Medulla oblongata (tissue), 1 donor: ENCODE measurements around the gene SLC16A7.

Source experiments
- DNase-seq: peaks from one replicate; pipeline ENCODE4 v3.0.0-alpha.2; 2015; ENCODE audit errors: extremely low spot score

The SLC16A7 gene

DNA sequence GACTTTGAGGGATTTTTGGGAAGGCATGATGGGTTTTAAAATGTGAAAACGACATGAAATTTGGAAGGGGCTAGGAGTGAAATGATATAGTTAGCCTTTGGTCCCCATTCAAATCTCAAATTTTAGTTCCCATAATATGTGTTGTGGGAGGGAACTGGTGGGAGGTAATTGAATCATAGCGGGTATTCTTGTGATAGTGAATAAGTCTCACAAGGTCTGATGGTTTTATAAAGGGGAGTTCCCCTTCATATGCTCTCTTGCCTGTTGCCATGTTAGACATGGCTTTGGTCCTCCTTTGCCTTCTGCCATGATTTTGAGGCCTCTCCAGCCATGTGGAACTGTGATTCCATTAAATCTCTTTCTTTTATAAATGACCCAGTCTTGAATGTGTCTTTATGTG lies 72.8 kb downstream of the SLC16A7 start:
- no peak for DNase-seq

DNA sequence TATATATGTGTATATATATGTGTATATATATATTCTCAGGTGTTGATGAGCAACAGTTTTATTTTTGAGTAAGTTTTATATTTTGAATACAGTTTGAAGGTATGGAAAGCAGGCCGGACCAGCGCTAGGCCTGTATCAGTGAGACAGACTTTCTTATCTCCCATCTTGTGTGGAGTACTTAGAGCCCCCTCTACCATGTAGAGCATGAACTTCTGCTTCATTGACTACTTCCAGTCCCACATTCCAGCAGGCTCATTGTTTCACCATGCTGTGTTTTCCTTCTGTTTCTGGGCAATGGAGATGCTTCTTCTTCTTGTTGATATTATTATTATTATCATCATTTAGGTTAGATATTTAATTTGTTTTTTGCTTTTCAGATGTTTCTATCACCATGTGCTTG lies 76.4 kb downstream of the SLC16A7 start:
- no peak for DNase-seq

DNA sequence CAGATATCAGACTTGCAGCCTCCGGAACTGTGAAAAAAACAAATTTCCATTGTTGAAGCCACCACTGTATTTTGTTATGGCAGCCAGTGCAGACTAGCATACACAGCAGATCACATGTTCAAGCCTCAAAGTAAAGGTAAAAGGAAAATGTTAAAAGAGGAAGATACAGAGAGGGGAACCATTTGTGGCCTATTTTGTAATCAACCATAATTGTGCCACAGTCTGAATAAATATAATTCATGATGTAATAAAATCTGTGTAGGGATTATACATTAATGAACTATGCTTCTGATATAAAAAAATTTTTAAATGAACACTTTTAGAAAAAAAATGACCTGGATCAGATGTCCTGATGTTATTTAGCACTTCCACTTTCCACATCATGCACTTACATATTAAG lies 79.6 kb downstream of the SLC16A7 start:
- no peak for DNase-seq

DNA sequence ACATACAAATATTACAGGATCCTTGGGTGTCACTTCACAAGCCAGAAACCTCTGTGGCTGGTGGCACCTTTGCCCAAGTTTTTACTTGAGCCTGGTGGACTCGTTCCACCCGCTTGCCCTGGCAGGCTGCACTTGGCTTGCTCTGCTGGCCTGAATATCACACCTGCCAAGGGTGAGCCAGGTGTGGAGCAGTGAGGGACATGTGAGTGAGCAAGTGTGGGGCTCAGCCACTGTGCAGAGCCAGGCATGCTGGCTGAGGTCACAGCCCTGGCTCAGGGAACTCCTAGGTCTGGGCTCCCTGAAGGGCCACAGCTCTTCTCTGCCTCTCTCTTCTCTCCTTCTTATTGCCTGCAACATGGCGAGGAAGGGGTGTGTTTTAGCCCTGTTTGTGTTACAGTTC lies 82.0 kb downstream of the SLC16A7 start:
- DNase-seq = no peak

DNA sequence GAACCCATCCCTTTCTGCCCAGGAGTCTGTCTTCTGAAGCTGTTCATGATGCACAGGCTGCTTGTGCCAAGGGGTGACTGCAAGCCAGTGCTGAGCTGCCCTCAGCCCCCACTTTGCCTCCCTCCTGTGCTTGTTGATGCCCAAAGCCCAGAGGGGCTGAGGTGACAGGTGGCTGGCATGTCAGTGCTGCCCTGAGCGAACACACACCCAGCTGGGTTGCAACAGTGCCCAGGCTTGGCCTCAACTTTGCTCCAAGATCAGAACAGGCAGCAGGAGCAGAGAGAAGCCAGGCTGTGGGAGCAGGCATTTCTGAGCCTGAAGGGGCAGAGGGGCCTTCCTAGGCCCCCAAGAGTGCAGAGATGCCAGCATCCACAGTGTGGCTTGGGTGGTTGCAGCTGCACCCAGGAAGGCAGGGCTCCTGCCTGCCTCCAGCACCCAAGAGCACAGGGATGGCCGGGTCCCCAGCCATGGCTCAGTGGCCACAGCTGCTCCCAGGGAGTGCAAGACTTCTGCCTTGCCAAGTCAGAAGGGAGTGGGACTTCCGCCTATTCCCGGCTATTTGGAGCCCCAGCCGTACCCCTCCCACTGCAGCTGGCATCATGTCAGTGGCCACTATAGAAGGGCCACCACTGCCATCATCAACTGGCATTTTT lies 83.1 kb downstream of the SLC16A7 start:
- DNase-seq = no peak

DNA sequence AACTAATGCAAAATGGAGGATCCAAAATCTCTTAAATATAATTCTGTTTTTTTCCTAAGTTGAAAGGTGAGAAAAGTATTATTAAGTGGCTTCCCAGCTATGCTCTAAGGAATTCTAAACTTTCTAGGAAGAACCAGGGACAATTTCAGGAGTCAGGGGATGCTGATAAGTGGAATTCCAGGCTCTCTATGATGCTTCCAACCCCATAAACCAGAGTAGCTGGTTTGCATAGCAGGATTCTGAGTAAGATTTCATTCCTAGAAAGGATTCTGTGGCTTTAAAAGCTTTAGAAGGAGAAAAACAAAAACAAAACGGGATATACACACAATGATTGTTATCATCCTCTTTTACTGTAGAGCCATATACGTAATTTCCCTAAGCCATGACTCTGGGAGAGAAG lies 93.9 kb downstream of the SLC16A7 start:
- DNase-seq = no peak

DNA sequence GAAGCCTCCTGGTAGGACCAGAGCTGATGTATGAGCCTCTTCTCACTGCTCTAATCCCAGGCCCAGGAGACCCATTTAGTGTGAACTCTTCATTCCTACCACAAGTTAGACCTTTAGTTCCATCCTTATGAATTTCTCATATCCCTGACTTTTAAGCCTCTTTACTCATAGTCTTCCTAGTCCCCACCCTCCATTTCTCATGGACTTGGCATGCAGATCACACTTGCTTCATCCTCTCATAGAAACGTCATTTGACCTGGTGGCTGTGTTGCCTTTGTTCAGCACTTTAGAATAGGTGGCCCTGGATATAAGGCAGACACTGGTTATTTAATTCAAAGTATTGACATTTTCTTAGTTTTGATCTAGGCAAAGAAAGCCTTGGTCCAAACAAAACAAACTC lies 99.5 kb downstream of the SLC16A7 start:
- no peak for DNase-seq

DNA sequence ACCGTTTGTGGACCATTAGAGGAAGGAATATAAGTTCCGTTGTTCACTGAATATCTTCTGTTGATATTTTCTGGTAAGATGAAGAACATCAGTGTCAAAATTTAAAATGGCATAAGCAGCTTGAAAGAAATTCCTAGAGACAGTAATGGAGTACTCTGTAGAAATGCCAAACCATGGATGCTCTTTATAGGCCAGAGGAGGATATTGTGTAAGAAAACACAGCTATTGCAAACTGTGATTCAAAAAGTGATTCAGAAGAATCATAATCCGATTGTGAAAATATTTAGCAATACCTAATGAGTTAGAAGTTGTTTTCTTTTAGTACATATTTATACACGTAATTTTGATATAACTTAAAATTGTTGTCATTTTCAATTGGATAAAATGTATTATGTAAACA lies 102.8 kb downstream of the SLC16A7 start:
- DNase-seq = no peak

DNA sequence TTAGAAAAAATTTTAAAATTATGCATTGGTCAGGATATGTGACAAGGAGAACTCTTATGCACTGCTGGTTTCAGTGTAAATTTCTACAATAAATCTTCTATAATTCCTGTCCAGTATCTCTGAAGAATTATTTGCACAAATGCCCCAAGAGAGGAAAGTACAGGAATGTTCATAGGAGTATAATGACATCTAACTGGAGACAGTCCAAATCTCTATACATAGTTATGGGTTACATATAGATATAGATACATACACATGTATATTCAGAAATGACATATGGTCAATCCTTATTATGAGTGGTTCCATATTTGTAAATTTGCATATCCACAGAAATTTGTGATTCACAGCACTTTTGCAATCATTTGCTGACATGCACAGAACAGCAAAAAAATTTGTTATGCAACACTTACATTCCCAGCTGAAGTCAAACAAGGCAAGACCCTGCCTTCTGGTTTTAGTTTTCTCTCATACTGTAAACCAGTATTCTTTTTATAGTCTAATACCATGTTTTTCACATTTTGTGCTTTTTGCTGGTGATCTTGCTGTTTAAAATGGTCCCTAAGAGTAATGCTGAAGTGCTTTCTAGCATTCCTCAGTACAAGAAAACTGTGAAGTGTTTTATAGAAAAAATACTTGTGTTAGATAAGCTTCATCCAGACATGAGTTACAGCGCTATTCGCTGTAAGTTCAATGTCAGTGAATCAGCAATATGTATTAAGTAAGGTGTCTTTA lies 103.8 kb downstream of the SLC16A7 start:
- DNase-seq = no peak

DNA sequence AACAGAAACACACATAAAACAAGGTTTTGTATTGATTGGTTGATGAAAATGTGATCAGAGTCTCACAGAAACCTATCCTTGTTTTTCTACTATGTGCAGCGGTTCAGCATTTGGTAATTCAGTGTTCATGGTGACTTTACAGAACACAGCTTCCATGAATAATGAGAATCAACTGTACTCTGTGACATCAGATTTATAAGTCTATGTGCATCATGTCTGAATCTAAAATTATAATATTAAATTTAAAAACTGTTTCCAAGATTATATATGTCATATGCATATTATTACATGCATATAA lies 104.3 kb downstream of the SLC16A7 start:
- no peak for DNase-seq

DNA sequence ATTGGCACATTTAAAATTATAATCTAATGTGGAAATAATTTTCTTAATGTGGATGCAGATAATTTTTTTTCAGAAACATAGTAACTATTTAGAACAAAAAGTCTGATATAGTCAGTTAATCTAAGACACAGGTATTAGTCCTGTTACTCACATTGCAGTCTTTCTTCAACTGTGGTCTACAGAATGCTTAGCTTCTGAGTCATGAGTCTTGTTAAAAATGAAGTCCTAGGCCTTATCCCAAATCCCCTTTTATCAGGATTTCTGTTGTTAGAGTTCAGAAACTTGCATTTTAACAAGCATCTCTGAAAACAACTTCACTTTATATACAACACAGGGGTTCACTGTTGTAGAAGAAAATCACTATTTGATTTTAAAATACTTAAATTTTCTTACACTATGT lies 112.2 kb downstream of the SLC16A7 start:
- DNase-seq = no peak

DNA sequence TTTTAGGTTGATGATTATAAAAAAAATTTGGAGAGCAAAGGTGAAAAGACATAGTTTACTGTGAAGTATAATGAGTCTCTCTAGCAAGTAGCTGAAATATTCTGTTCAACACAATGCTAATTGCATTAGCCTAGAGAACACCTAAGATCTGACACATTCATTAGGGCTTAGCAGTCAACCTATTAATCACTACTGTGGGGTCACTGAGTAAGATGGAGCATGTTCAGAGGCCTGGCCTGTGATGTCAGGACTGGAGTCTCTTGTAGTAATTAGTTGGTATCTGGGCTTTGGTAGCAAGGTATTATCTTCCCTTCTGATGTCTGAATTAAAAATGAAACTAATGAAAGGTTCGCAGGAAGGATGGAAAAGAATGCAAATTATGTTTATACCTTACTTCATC lies 112.7 kb downstream of the SLC16A7 start:
- no peak for DNase-seq

DNA sequence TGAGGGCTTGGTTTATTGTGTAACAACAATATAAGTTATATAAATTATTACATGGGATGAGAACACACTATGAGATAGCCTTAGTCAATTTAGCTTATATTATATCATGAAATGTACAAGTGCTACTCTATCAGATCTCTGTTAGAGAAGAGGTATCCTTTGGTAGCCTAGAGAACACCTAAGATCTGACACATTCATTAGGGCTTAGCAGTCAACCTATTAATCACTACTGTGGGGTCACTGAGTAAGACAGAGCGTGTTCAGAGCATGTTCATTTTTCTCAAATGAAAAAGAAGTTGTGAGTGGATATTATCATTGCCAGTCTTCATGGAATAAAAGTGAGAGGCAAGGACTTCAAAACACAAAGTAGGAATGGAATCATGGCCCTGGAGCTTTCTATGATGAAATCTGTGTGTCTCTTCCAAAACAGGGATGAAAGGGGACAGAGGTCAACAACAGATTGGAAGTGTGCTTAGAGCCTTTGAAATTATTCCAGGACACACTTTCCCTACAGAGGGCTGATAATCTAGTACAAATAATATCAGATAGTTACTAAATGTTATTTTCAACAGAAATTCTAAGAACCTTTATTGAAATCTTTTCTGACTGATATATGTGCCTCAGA lies 114.3 kb downstream of the SLC16A7 start:
- DNase-seq = no peak

DNA sequence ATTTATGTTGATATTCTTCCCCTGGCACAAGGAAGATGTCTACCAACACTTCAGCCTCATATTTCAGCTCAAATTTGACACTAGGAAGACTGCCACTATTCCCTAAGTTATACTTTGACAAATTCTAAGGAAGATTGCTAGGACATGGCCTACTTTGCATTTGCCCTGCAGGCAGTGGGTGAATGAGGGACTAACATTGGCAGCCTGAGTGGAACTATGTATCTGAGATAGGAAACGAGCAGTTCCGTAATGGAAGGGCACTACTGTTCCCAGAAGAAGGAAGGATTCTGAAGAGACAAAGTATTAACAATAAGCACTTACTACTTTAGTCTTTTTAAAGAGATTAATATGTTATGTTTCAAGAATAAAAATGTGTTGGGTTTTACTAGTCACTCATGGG lies 115.1 kb downstream of the SLC16A7 start:
- DNase-seq = no peak

DNA sequence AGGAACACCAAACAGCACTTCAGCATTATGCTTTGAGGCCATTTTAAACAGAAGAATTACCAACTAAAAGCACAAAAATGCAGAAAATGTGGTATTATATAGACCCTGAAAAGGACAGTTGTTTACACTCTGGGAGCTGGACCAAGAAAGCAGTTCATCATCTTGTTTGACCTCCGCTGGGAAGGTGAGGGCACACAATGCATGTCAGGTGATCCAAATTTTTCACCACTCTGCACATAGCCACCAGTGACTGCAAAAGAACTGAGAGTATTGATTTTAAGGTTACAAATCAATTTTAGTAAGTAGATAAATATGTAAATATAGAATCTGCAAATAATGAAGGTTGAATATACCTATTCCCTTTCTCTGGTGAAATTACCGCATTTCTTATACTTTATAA lies 119.6 kb downstream of the SLC16A7 start:
- DNase-seq = no peak

DNA sequence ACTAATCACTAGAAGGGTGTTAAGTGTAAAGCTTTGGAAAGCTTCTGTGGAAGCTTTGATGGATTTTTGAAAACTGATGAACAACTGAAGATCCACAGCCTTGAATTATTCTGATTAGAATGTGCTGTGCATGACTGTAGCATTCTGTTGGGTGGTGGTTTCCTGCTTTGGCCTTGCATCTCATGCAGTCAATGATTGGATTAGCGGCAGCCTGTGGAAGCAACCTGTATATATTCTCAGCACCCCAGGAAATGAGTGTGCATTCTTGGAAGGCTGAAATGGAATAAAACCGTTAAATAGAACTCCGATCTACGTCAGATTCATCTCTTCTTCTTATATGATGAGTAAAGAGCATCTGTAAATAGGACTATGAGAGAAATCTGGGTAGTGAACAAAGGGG lies 120.2 kb downstream of the SLC16A7 start:
- no peak for DNase-seq

DNA sequence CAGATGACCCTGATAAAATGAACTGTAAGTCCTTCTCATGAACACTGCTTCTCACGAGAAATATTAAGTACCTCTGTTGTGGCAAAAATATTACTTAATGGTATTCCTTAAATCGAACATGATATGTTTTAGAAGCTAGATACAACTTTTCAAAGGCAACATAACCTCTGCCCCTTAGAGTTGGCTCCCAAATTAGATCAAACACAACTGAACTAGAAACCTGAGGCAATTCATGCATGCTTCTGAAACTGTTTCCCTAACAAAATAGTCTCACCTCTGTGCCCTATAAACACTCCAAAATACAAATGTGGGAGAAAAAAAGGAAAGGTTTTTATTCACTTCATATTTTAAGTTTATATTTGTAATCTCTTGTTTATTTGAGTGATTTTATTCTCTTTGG lies 121.6 kb downstream of the SLC16A7 start:
- DNase-seq = no peak

DNA sequence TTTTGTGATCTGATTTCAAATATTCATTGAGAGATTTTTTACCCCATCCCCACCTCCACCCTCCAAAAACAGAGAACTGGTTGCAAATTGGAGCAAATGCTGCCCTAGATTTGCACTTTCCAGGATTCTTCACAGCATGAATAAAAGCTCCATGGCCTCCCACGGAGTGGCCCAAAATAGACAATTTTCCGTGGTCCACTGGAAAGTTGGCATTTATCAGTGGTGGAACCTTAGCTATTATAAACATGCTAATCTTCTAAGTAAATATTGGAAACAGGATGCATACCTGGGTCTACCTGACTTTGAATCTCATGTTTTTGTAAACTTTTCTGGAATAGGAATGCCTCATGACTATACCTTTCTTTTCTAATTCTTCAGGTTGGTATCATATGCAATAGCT lies 123.9 kb downstream of the SLC16A7 start:
- no peak for DNase-seq

DNA sequence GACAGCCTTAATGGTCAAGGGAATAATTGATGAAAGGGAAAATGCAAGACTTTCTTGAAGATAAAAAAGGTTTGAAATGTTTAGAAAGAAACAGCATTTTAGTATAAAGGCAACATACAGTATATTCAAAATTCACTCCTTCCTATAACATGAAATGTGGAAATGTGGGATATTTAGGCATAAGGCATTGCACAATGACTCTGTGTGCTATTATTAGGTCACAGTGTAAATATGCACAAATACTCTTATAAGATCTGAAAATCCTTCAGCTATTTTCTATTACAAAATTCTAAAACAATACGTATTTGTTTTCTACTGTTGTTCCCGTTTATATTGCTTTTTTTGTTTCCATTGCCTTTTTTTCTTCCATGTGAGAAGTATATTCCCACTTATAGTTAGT lies 127.7 kb downstream of the SLC16A7 start:
- no peak for DNase-seq

DNA sequence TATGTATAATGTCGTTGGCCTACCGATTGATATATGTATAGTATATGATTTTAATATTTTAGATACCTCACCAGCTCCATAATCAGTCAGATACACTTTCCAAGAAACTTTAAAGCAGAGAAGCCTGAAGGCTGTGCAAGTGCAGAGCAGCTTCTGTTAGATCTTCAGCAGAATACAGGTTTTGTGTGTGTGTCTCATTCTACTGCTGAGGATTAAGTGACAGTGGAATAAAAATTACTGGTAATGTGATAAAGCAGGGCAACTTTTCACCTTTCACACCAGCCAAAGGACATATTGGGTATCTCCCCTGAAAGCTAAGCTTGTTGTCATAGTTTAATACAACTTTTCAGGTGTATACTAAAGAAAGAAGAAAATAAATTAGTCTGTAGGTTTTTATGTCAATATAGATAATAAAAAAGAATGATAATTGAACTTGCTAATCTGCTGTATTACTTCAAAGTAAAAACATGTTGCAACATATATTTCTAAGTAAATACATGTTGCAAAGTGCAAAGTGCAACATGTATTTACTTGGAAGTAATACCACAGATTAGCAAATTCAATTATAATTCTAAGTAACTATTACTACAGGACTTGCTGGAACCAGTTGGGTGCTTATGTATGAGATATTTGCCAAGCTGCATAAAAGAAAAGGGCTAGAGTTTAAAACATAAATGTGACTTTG lies 128.3 kb downstream of the SLC16A7 start:
- no peak for DNase-seq

DNA sequence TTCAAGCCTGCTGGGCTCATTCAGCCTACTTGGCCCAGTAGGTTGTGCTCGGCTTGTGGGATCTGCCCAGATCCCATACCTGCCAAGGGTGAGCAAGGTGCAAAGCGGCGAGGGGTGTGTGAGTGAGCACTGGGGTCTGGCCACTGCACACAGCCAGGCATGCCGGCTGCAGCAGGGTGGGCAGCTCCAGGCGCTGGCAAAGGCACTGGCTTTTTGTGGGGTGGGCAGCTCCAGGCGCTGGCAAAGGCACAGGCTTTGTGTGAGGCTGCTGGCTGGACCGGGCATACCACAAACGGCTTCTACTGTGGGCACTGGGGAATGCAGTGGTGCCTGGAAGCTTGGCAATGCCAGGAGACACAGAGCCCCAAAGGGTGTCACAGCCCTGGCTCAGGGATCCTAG lies 137.4 kb downstream of the SLC16A7 start:
- DNase-seq = no peak

DNA sequence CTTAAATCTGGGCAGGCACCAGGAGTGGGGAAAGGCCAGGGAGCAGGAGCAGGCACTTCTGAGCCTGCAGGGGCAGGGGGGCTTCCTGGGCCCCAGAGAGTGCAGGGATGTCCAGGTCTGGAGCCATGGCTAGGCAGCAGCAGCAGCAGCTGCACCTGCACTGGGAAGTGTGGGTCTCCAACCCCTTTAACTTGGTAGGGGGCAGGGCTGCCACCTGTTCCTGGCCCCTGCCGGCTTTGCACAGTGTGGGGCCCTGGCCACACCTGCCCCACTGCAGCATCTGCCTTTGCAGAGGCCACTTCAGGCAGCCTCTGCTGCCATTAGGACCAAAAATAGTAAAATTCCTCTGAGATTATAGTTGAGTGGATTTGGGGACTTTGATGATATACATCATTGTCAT lies 138.5 kb downstream of the SLC16A7 start:
- no peak for DNase-seq

DNA sequence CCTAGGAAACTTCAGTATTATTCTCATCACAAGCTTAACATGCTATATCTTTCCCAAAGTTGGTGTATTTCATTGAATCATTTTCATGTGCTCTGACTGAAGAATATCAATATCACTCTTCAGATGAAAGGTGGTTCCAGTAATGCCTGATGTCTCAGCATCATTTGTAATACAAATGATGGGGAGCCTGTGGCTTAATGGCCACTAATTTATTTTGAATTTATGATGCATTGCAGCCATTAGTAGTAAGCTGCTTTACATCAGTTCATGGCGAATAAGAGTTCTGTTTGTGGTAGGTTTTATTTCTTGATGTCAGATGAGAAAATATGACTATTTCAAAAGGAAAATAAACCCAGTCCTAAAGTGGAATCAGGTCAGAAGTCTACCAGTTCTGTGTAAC lies 139.4 kb downstream of the SLC16A7 start:
- DNase-seq = no peak
